Measurements from ENCODE around the gene CUBN.

GRCh38 chr10:17066807-17067206 lies 62.8 kb downstream of the CUBN start:
- TF ChIP-seq ETV6 (CRISPR knock-in tag; IDR thresholded peaks at IDR 0.05) (no peak), CTCF (IDR thresholded peaks at IDR 0.05) (no peak), ZNF423 (CRISPR knock-in tag; IDR thresholded peaks at IDR 0.05) (no peak), CBFB (CRISPR knock-in tag; IDR thresholded peaks at IDR 0.05; ENCODE audit: low read depth) (no peak), ZSCAN18 (CRISPR knock-in tag; IDR thresholded peaks at IDR 0.05) (no peak)

Measured in WTC11 (cell line).